HG02852 (cell line): ENCODE measurements around the gene PLA2G5.
A peak's percentile ranks its signal among the peaks of the same experiment; 100 is the strongest.

ENCODE experiments used
- ATAC-seq: cut with Tn5 transposase; IDR thresholded peaks from one replicate; pipeline ENCODE4 v1.9.1; 2021; ENCODE audit warnings: mild to moderate bottlenecking, moderate library complexity; ENCODE audit not compliant: unreplicated experiment

The PLA2G5 gene

GRCh38 chr1:20063861-20064292, 6.1 kb upstream of the PLA2G5 start:
- no peak for ATAC-seq

- ATAC-seq = no peak
These were observed 1.3 kb upstream of the PLA2G5 start for GRCh38 chr1:20068722-20069121.

- no peak for ATAC-seq
These were observed 363 bp downstream of the PLA2G5 start for GRCh38 chr1:20070357-20070756.

GRCh38 chr1:20071416-20071815, 1.4 kb downstream of the PLA2G5 start:
- no peak for ATAC-seq

- ATAC-seq = no peak
These were observed 2.8 kb downstream of the PLA2G5 start for GRCh38 chr1:20072771-20073170.

- no peak for ATAC-seq
These were observed 3.3 kb downstream of the PLA2G5 start for GRCh38 chr1:20073256-20073655.

- no peak for ATAC-seq
These were observed 4.2 kb downstream of the PLA2G5 start for GRCh38 chr1:20074055-20074724.

GRCh38 chr1:20074725-20075171, 4.8 kb downstream of the PLA2G5 start:
- no peak for ATAC-seq

GRCh38 chr1:20075345-20075744, 5.4 kb downstream of the PLA2G5 start:
- no peak for ATAC-seq

GRCh38 chr1:20076223-20076622, 6.2 kb downstream of the PLA2G5 start:
- ATAC-seq = no peak

- no peak for ATAC-seq
These were observed 6.9 kb downstream of the PLA2G5 start for GRCh38 chr1:20076710-20077461.

- ATAC-seq = peak; percentile 59
These were observed 8.2 kb downstream of the PLA2G5 start for GRCh38 chr1:20078171-20078651.

GRCh38 chr1:20078711-20079110, 8.7 kb downstream of the PLA2G5 start:
- no peak for ATAC-seq

- ATAC-seq = no peak
These were observed 9.8 kb downstream of the PLA2G5 start for GRCh38 chr1:20079661-20080305.

GRCh38 chr1:20080441-20081352, 10.7 kb downstream of the PLA2G5 start:
- ATAC-seq = no peak

- ATAC-seq = no peak
These were observed 11.4 kb downstream of the PLA2G5 start for GRCh38 chr1:20081353-20081810.

- ATAC-seq = no peak
These were observed 12.8 kb downstream of the PLA2G5 start for GRCh38 chr1:20082772-20083171.

- no peak for ATAC-seq
These were observed 13.4 kb downstream of the PLA2G5 start for GRCh38 chr1:20083178-20083944.

- ATAC-seq = no peak
These were observed 16.8 kb downstream of the PLA2G5 start for GRCh38 chr1:20086800-20087199.

GRCh38 chr1:20087668-20088067, 17.7 kb downstream of the PLA2G5 start:
- ATAC-seq = no peak
